Mesendoderm (in vitro differentiated cells): ENCODE measurements around the gene GADD45B. TPM values are rescaled to one million over a fixed set of nuclear protein-coding genes. Genes with fewer than 3 reads are reported as not detected.

Experiments
- DNase-seq: peaks from one replicate; pipeline ENCODE4 v3.0.0; 2013
- H2AK5ac ChIP-seq: 2 replicates; pipeline ENCODE4 v1.6.1; 2013; ENCODE audit warnings: low read length, inconsistent platforms
- H2BK120ac ChIP-seq: 2 replicates; pipeline ENCODE4 v1.6.1; 2013; ENCODE audit warnings: low read depth, mild to moderate bottlenecking, low read length, moderate library complexity, mixed read lengths
- H2BK15ac ChIP-seq: replicated peaks from 2 replicates; pipeline ENCODE4 v1.6.1; 2013; ENCODE audit warnings: low read depth, mild to moderate bottlenecking, moderate library complexity
- H2BK5ac ChIP-seq: 2 replicates; pipeline ENCODE4 v1.6.1; 2013; ENCODE audit warnings: low read length, inconsistent platforms
- H3K18ac ChIP-seq: 2 replicates; pipeline ENCODE4 v1.6.1; 2013; ENCODE audit warnings: mild to moderate bottlenecking, low read length, mixed read lengths
- H3K23ac ChIP-seq: one replicate; pipeline ENCODE4 v1.6.1; 2013; ENCODE audit warnings: low read length
- H3K27ac ChIP-seq: 2 replicates; pipeline ENCODE4 v1.5.1; 2013; ENCODE audit warnings: low read depth, mild to moderate bottlenecking, inconsistent platforms, low read length, moderate library complexity
- H3K27me3 ChIP-seq: 2 replicates; pipeline ENCODE4 v1.6.1; 2013; ENCODE audit warnings: low read length, control low read depth, mild to moderate bottlenecking, inconsistent platforms; ENCODE audit not compliant: insufficient read depth, poor library complexity
- H3K36me3 ChIP-seq: 2 replicates; pipeline ENCODE4 v1.6.1; 2013; ENCODE audit warnings: low read length, inconsistent platforms; ENCODE audit not compliant: control insufficient read depth, insufficient read depth
- H3K4ac ChIP-seq: one replicate; pipeline ENCODE4 v1.6.1; 2013; ENCODE audit warnings: low read depth, mild to moderate bottlenecking, low read length, moderate library complexity
- H3K4me1 ChIP-seq: 2 replicates; pipeline ENCODE4 v1.6.1; 2013; ENCODE audit warnings: low read depth, low read length, inconsistent platforms; ENCODE audit not compliant: control insufficient read depth
- H3K4me2 ChIP-seq: 2 replicates; pipeline ENCODE4 v1.6.1; 2013; ENCODE audit warnings: low read length
- H3K4me3 ChIP-seq: 2 replicates; pipeline ENCODE4 v1.5.1; 2013; ENCODE audit warnings: mild to moderate bottlenecking, low read length
- H3K56ac ChIP-seq: one replicate; pipeline ENCODE4 v1.6.1; 2013; ENCODE audit warnings: low read length
- H3K79me1 ChIP-seq: 2 replicates; pipeline ENCODE4 v1.6.1; 2013; ENCODE audit warnings: low read length, inconsistent platforms
- H3K79me2 ChIP-seq: 2 replicates; pipeline ENCODE4 v1.6.1; 2013; ENCODE audit warnings: mild to moderate bottlenecking, low read length; ENCODE audit not compliant: control insufficient read depth, insufficient read depth
- H3K9ac ChIP-seq: 2 replicates; pipeline ENCODE4 v1.6.1; 2013; ENCODE audit warnings: low read length, inconsistent platforms
- H4K5ac ChIP-seq: one replicate; pipeline ENCODE4 v1.6.1; 2013; ENCODE audit warnings: low read length
- H4K8ac ChIP-seq: one replicate; pipeline ENCODE4 v1.6.1; 2013; ENCODE audit warnings: low read depth, mild to moderate bottlenecking, control low read depth, low read length, moderate library complexity
- WGBS: extraction: QIAGEN DNeasy Blood & Tissue Kit; methylation state at CpG from one replicate; pipeline ENCODE4 v1.1.7; 2013; ENCODE audit warnings: low lambda C conversion rate, missing lambda C conversion rate; ENCODE audit not compliant: insufficient coverage; ENCODE audit errors: extremely low coverage; 5-methylcytosine and 5-hydroxymethylcytosine counted together
- small RNA-seq: library from polyadenylated mRNA; stranded (forward); fragments of <200 nt; extraction: miRNeasy Mini kit (QIAGEN cat#:217004); gene quantifications from one replicate; pipeline ENCODE3, GENCODE V24; 2013; ENCODE audit not compliant: insufficient read depth

The GADD45B gene

DNA sequence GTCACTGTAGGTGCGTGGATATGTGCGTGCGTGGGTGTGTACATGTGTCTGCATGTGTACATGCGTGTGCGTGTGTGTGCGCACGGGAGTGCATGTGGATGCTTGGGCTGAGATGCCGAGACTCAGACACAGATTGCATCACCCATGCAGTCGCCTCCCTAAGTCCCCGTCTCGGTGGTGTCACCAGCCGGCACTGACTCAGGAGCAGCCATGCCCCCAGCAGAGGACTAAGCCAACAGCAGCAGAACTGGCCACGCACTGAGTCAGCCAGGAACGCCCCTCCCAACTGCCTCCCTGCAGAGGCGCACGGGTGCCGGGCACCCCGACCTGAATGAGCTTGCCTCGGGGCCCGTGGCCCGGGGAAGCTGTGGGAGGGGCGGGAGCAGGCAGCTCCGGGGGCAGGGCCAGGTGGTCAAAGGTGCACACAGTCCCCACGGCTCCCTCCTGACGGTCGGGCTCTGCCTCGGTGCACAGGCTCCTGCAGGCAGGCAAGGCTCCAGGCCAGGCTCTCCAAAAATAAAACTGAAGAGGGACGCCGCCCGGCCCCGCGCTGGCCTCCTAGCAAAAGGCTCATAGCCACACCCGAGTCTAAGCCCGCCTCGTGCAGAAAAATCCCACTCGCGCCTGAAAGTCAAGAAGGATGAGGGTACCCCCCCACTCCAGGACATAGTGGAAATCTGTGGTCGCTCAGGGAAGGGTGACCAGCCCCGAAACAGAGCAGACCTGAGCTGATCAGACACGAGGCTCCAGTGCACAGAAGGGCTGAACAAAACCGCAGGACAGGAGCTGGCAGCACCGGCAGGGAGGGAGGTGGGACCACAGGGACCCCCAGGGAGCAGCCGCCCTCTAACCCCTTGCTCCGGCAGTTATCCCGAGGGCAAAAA, 49.2 kb downstream of the GADD45B start:
- Histone ChIP-seq H3K56ac (peak overlapping the region; percentile 56), H3K79me2 (no peaks in the 10 kb centered on the region), H4K8ac (no peak overlapping the region), H3K18ac (no peak overlapping the region), H3K36me3 (no peaks in the 10 kb centered on the region), H3K9ac (no peak overlapping the region), H2AK5ac (no peak overlapping the region), H3K27ac (no peak overlapping the region), H2BK15ac (no peak overlapping the region), H3K4me1 (peaks cover 2% of the 10 kb centered on the region), H4K5ac (no peak overlapping the region), H3K4me2 (no peak overlapping the region), H3K4ac (peak overlapping the region; percentile 38), H3K79me1 (no peaks in the 10 kb centered on the region), H3K27me3 (no peaks in the 10 kb centered on the region), H2BK120ac (no peak overlapping the region), H3K23ac (no peak overlapping the region), H3K4me3 (no peak overlapping the region), H2BK5ac (no peak overlapping the region)
- no CpG with 5 or more reads among the region's 45 CpGs for WGBS
- DNase-seq, result peak; percentile 72

DNA sequence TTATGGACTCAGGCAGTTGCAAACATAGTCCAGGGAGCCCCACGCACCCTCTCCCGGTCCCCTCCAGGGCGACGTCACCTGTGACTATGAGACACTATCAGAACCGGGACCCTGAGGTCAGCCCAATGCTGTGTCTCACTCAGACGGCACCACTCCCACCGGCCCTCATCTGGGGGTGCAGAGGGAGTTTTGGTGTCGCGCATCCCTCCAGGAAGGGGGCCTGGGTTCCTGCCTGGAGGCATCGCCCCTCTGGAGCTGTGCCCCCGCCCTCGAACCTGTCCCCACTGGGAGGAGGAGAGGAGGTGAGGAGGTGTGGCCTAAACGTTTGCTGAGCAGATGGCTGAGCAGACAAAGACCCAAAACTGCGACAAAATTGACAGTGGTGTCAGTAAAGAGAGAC, 51.2 kb downstream of the GADD45B start:
- Histone ChIP-seq H3K79me1 (no peaks in the 10 kb centered on the region), H3K4me1 (peaks cover 2% of the 10 kb centered on the region), H3K4me3 (no peak overlapping the region), H2BK5ac (no peak overlapping the region), H3K9ac (no peak overlapping the region), H3K27me3 (no peaks in the 10 kb centered on the region), H4K8ac (no peak overlapping the region), H3K18ac (no peak overlapping the region), H3K79me2 (no peaks in the 10 kb centered on the region), H3K4me2 (no peak overlapping the region), H3K23ac (no peak overlapping the region), H2BK15ac (no peak overlapping the region), H3K27ac (no peak overlapping the region), H3K36me3 (no peaks in the 10 kb centered on the region), H3K56ac (no peak overlapping the region), H3K4ac (no peak overlapping the region), H4K5ac (no peak overlapping the region), H2AK5ac (no peak overlapping the region), H2BK120ac (no peak overlapping the region)
- no CpG with 5 or more reads among the region's 14 CpGs for WGBS
- no peak for DNase-seq

DNA sequence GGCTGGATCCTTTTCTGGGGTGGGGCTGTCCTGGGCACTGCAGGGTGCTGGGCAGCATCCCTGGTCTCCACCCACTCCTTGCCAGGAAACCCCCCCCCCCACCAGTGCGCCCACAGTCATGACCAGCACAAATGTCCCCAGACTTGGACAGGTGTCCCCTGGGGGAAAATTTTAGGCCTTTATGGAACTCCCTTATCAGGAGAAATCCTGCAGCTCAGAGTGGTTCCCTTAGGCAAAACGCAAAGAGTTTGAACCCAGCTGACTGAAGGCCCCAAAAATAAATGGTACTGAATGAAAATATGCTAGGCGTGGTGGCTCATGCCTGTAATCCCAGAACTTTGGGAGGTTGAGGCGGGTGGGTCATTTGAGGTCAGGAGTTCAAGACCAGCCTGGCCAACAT, 51.8 kb downstream of the GADD45B start:
- no peak overlapping the region for H2BK5ac ChIP-seq
- H4K8ac ChIP-seq, result no peak overlapping the region
- H2AK5ac ChIP-seq, result no peak overlapping the region
- H3K9ac ChIP-seq, result no peak overlapping the region
- H3K23ac ChIP-seq, result no peak overlapping the region
- no peaks in the 10 kb centered on the region for H3K36me3 ChIP-seq
- no peak overlapping the region for H3K4me3 ChIP-seq
- no peak overlapping the region for H3K18ac ChIP-seq
- no peak overlapping the region for H3K56ac ChIP-seq
- DNase-seq, result no peak
- H2BK15ac ChIP-seq, result no peak overlapping the region
- H3K79me2 ChIP-seq, result no peaks in the 10 kb centered on the region
- H3K27ac ChIP-seq, result no peak overlapping the region
- H3K4ac ChIP-seq, result no peak overlapping the region
- H3K4me1 ChIP-seq, result peaks cover 2% of the 10 kb centered on the region
- no CpG with 5 or more reads among the region's 4 CpGs for WGBS
- H2BK120ac ChIP-seq, result no peak overlapping the region
- no peak overlapping the region for H4K5ac ChIP-seq
- no peak overlapping the region for H3K4me2 ChIP-seq
- no peaks in the 10 kb centered on the region for H3K79me1 ChIP-seq
- H3K27me3 ChIP-seq, result no peaks in the 10 kb centered on the region

Small RNA genes within 50 kb of the gene (small RNA-seq; reads per million reads assigned to genes)
- not detected for gene RNU6-993P
